A549 treated with RU486 at 1 μM for 4 hours (cell line): ENCODE results near the gene PTBP1. TPM values are rescaled to one million over a fixed set of nuclear protein-coding genes. Genes with fewer than 3 reads are reported as not detected.

Experiments
- total RNA-seq: library from RNA; stranded (reverse); fragments of 200-300 nt; extraction: Qiagen RNA extraction; gene quantifications from 5 replicates; pipeline ENCODE4 v1.2.3, GENCODE V29; 2022; ENCODE audit warnings: low read depth

PTBP1 gene
- total RNA-seq = 218 to 248 TPM (median 225 TPM) in 5 replicates

GRCh38 chr19:796692-797527 is at the start of gene PTBP1:
TSS of gene PTBP1 (plus strand) at chr19:797452. CDS start at chr19:797498, 46 bp downstream.

GRCh38 chr19:750640-751423 is 46.4 kb upstream of the PTBP1 start, which contains the start of gene MISP:
TSS of gene MISP (plus strand) at chr19:751112. CDS start at chr19:756947, 5,835 bp downstream.

GRCh38 chr19:821825-822503 is 24.7 kb downstream of the PTBP1 start, which contains the start of gene PLPPR3:
TSS of gene PLPPR3 (minus strand) at chr19:821955. CDS start at chr19:821559, 396 bp downstream.

GRCh38 chr19:827710-828321 is 30.6 kb downstream of the PTBP1 start, which contains the start of gene AZU1:
TSS of gene AZU1 (plus strand) at chr19:827837. CDS start at chr19:827847, 10 bp downstream.

GRCh38 chr19:840519-841206 is 43.4 kb downstream of the PTBP1 start, which contains the start of gene PRTN3:
TSS of gene PRTN3 (plus strand) at chr19:840999. CDS start at chr19:841009, 10 bp downstream.

GRCh38 chr19:852136-853013 is 55.1 kb downstream of the PTBP1 start, which contains the start of gene ELANE:
TSS of gene ELANE (plus strand) at chr19:852303. CDS start at chr19:852329, 26 bp downstream.

GRCh38 chr19:858868-859843 is 61.9 kb downstream of the PTBP1 start, which contains the start of gene CFD:
TSS of gene CFD (plus strand) at chr19:859664. CDS start at chr19:859690, 26 bp downstream.

Other genes with a start within 250 kb of the PTBP1 start
- 636 to 735 TPM (median 683 TPM) in 5 replicates for gene BSG, start 224.9 kb upstream of the PTBP1 start, total RNA-seq
- gene HCN2, start 207.6 kb upstream of the PTBP1 start, total RNA-seq = 27.7 to 43.9 TPM (median 40.1 TPM) in 5 replicates
- 74.8 to 121 TPM (median 94.7 TPM) in 5 replicates for gene POLRMT, start 163.9 kb upstream of the PTBP1 start, total RNA-seq
- 0.24 to 0.95 TPM (median 0.67 TPM) in 5 replicates for gene FGF22, start 157.6 kb upstream of the PTBP1 start, total RNA-seq
- 56.8 to 77.8 TPM (median 70.4 TPM) in 5 replicates for gene RNF126, start 134.2 kb upstream of the PTBP1 start, total RNA-seq
- 122 to 180 TPM (median 158 TPM) in 5 replicates for gene FSTL3, start 121.1 kb upstream of the PTBP1 start, total RNA-seq
- 0.16 to 0.19 TPM in 2 of 5 replicates, not detected in the others for gene PRSS57, start 102.0 kb upstream of the PTBP1 start, total RNA-seq
- gene PALM, start 88.5 kb upstream of the PTBP1 start, total RNA-seq = 11.8 to 18.1 TPM (median 13.4 TPM) in 5 replicates
- gene MISP, start 46.3 kb upstream of the PTBP1 start, total RNA-seq = 71.8 to 97.6 TPM (median 91.6 TPM) in 5 replicates
- gene PLPPR3, start 24.5 kb downstream of the PTBP1 start, total RNA-seq = 2.8 to 5.5 TPM (median 4.3 TPM) in 5 replicates
- gene AZU1, start 30.4 kb downstream of the PTBP1 start, total RNA-seq = 0.14 to 0.53 TPM (median 0.28 TPM) in 4 of 5 replicates, not detected in the other
- 0.26 to 0.50 TPM (median 0.34 TPM) in 4 of 5 replicates, not detected in the other for gene PRTN3, start 43.5 kb downstream of the PTBP1 start, total RNA-seq
- gene ELANE, start 54.9 kb downstream of the PTBP1 start, total RNA-seq = 0.09 TPM in 1 of 5 replicates, not detected in the others
- 9.2 to 23.6 TPM (median 21.2 TPM) in 5 replicates for gene CFD, start 62.2 kb downstream of the PTBP1 start, total RNA-seq
- 10.6 to 21.5 TPM (median 17.4 TPM) in 5 replicates for gene MED16, start 95.7 kb downstream of the PTBP1 start, total RNA-seq
- gene RNU6-9, start 96.0 kb downstream of the PTBP1 start, total RNA-seq = not detected in 5 replicates
- 26.2 to 43.3 TPM (median 39.5 TPM) in 5 replicates for gene R3HDM4, start 115.8 kb downstream of the PTBP1 start, total RNA-seq
- 0.23 to 0.88 TPM (median 0.29 TPM) in 5 replicates for gene KISS1R, start 119.9 kb downstream of the PTBP1 start, total RNA-seq
- gene ARID3A, start 128.6 kb downstream of the PTBP1 start, total RNA-seq = 4.0 to 5.9 TPM (median 5.5 TPM) in 5 replicates
- 44.5 to 73.6 TPM (median 71.9 TPM) in 5 replicates for gene WDR18, start 186.9 kb downstream of the PTBP1 start, total RNA-seq
- 1.5 to 3.3 TPM (median 2.7 TPM) in 5 replicates for gene GRIN3B, start 203.0 kb downstream of the PTBP1 start, total RNA-seq
- gene TMEM259, start 223.7 kb downstream of the PTBP1 start, total RNA-seq = 64.2 to 118 TPM (median 113 TPM) in 5 replicates
- gene RNU6-2, start 224.1 kb downstream of the PTBP1 start, total RNA-seq = not detected in 5 replicates
- 47.8 to 55.7 TPM (median 50.2 TPM) in 5 replicates for gene CNN2, start 229.2 kb downstream of the PTBP1 start, total RNA-seq
- gene ABCA7, start 242.7 kb downstream of the PTBP1 start, total RNA-seq = 4.0 to 10.7 TPM (median 9.8 TPM) in 5 replicates